RWPE1 (cell line): ENCODE results near the gene TEAD2.

ENCODE experiments used
- CTCF ChIA-PET: fragments of 350-600 bp; sonication (Branson Sonifier 250); formaldehyde crosslinking; extraction: SDS; loops from one replicate; lab custom pipeline; 2021; lab: Yijun Ruan, JAX
- POLR2A ChIA-PET: fragments of 400-600 bp; formaldehyde crosslinking; extraction: SDS; loops from one replicate; lab custom pipeline; 2020; ENCODE audit warnings: antibody characterized with exemption; ENCODE audit not compliant: low non-redundant PET; lab: Yijun Ruan, JAX
- DNase-seq: peaks from one replicate; pipeline ENCODE4 v3.0.0; 2012; ENCODE audit warnings: low spot score
- H3K27ac ChIP-seq: fragments of 450-650 bp; 2 replicates; pipeline ENCODE4 v1.5.1; 2017
- CTCF ChIP-seq: fragments of 450-650 bp; conservative IDR thresholded peaks from 2 replicates; pipeline ENCODE4 v1.5.1; 2017; ENCODE audit warnings: low read depth, mild to moderate bottlenecking

Gene TEAD2

GRCh38 chr19:49297403-49297802, 64.8 kb downstream of the TEAD2 start:
- TF ChIP-seq CTCF: no peak
- H3K27ac ChIP-seq: no peak overlapping the region
- ChIA-PET CTCF (interaction anchor here (1.0 kb wide), 1 partner anchor 94 kb away, joined by 4 read pairs; no protein-coding TSS in a partner anchor), POLR2A (no interaction called here)
- DNase-seq: no peak

- CTCF ChIA-PET: interaction anchor here (0.6 to 0.7 kb wide), 3 partner anchors 33 to 1062 kb away, joined by 3 to 4 read pairs (median 3); no protein-coding TSS in a partner anchor
- POLR2A ChIA-PET: no interaction called here
- DNase-seq: no peak
- no peak for TF ChIP-seq CTCF
- no peak overlapping the region for H3K27ac ChIP-seq
These were observed 66.9 kb downstream of the TEAD2 start for GRCh38 chr19:49295208-49295880.

GRCh38 chr19:49294401-49294800, 67.8 kb downstream of the TEAD2 start:
- no peak for DNase-seq
- CTCF ChIA-PET: interaction anchor here (0.6 kb wide), 1 partner anchor 8 kb away, joined by 4 read pairs; no protein-coding TSS in a partner anchor
- POLR2A ChIA-PET: no interaction called here
- no peak for TF ChIP-seq CTCF
- H3K27ac ChIP-seq: no peak overlapping the region
